ENCODE results near the gene MAOA. TPM values are rescaled to one million over a fixed set of nuclear protein-coding genes. Genes with fewer than 3 reads are reported as not detected.
"Not testable (repeated sequence)": the region's sequence is repeated elsewhere in the genome, so short reads cannot be mapped to it uniquely, and the experiment has no call there.

Gene MAOA
- total and polyA plus RNA-seq, 4 donors: 13.6 to 34.0 (median 26.7) TPM

GRCh38 chrX:43720961-43721360 lies 64.9 kb downstream of the MAOA start:
- Histone ChIP-seq H3K27me3 (ENCODE audit: control insufficient read depth, insufficient read depth, low read length) (no peaks in the 10 kb centered on the region), H3K36me3 (ENCODE audit: control insufficient read depth, insufficient read depth, low read length) (no peaks in the 10 kb centered on the region), H3K9me3 (ENCODE audit: control insufficient read depth, insufficient read depth, low read length) (peaks cover 7% of the 10 kb centered on the region), H3K4me3 (ENCODE audit: low read depth, low read length) (no peak overlapping the region), H3K4me1 (ENCODE audit: control insufficient read depth, insufficient read depth, low read length) (no peaks in the 10 kb centered on the region), H3K27ac (ENCODE audit: low read depth, low read length) (no peak overlapping the region)
- WGBS (ENCODE audit: insufficient coverage): 52% methylated on average over 1 of the region's 1 CpG
- DNase-seq (ENCODE audit: low read depth in 4 of 6, low spot score in 6 of 6): no peak

DNA sequence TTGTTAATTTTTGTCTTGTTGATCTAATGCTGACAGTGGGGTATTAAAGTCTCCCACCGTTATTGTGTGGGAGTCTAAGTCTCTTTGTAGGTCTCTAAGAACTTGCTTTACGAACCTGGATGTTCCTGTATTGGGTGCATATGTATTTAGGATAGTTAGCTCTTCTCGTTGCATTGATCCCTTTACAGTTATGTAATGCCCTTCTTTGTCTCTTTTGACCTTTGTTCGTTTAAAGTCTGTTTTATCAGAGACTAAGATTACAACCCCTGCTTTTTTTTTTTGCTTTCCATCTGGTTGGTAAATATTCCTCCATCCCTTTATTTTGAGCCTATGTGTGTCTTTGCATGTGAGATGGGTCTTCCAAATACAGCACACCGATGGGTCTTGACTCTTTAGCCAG lies 69.1 kb downstream of the MAOA start:
- not testable (repeated sequence) for H3K4me1 ChIP-seq (ENCODE audit: control insufficient read depth, insufficient read depth, low read length); H3K9me3 ChIP-seq (ENCODE audit: control insufficient read depth, insufficient read depth, low read length); H3K4me3 ChIP-seq (ENCODE audit: low read depth, low read length); H3K27ac ChIP-seq (ENCODE audit: low read depth, low read length); H3K27me3 ChIP-seq (ENCODE audit: control insufficient read depth, insufficient read depth, low read length); DNase-seq (ENCODE audit: low read depth in 4 of 6, low spot score in 6 of 6); H3K36me3 ChIP-seq (ENCODE audit: control insufficient read depth, insufficient read depth, low read length)
- 57% methylated on average over 1 of the region's 5 CpGs for WGBS (ENCODE audit: insufficient coverage)

GRCh38 chrX:43727254-43727653 lies 71.2 kb downstream of the MAOA start:
- 90% methylated on average over 6 of the region's 6 CpGs for WGBS (ENCODE audit: insufficient coverage)
- not testable (repeated sequence) for H3K36me3 ChIP-seq (ENCODE audit: control insufficient read depth, insufficient read depth, low read length); H3K27me3 ChIP-seq (ENCODE audit: control insufficient read depth, insufficient read depth, low read length); DNase-seq (ENCODE audit: low read depth in 4 of 6, low spot score in 6 of 6); H3K27ac ChIP-seq (ENCODE audit: low read depth, low read length); H3K4me1 ChIP-seq (ENCODE audit: control insufficient read depth, insufficient read depth, low read length); H3K4me3 ChIP-seq (ENCODE audit: low read depth, low read length); H3K9me3 ChIP-seq (ENCODE audit: control insufficient read depth, insufficient read depth, low read length)

- H3K4me1 ChIP-seq (ENCODE audit: control insufficient read depth, insufficient read depth, low read length): no peaks in the 10 kb centered on the region
- no peak overlapping the region for H3K27ac ChIP-seq (ENCODE audit: low read depth, low read length)
- no peak for DNase-seq (ENCODE audit: low read depth in 4 of 6, low spot score in 6 of 6)
- 53% methylated on average over 4 of the region's 5 CpGs for WGBS (ENCODE audit: insufficient coverage)
- H3K36me3 ChIP-seq (ENCODE audit: control insufficient read depth, insufficient read depth, low read length): no peaks in the 10 kb centered on the region
- no peaks in the 10 kb centered on the region for H3K9me3 ChIP-seq (ENCODE audit: control insufficient read depth, insufficient read depth, low read length)
- H3K27me3 ChIP-seq (ENCODE audit: control insufficient read depth, insufficient read depth, low read length): no peaks in the 10 kb centered on the region
- no peak overlapping the region for H3K4me3 ChIP-seq (ENCODE audit: low read depth, low read length)
These were observed 71.9 kb downstream of the MAOA start for GRCh38 chrX:43728002-43728401.

DNA sequence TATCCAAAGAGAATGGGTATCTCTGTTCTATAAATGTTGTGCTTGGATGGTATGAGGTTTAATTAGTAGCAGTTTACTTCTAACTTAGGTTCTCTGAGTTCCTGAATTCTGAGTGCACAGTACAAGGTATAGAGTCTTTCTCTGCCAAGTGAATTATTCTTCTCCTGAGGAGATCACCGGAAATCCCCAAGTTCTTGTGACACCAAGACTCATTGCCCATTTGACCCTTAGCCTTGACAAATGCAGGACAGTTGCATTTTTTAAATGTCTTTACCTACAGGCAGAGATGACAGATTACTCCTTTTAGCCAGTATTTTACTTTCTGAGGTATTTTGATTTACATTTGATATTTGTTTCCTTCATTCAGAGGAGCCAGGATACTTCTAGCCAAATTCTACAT lies 72.9 kb downstream of the MAOA start:
- WGBS (ENCODE audit: insufficient coverage): 100% methylated on average over 1 of the region's 1 CpG
- H3K4me1 ChIP-seq (ENCODE audit: control insufficient read depth, insufficient read depth, low read length): no peaks in the 10 kb centered on the region
- H3K27ac ChIP-seq (ENCODE audit: low read depth, low read length): no peak overlapping the region
- no peaks in the 10 kb centered on the region for H3K9me3 ChIP-seq (ENCODE audit: control insufficient read depth, insufficient read depth, low read length)
- H3K27me3 ChIP-seq (ENCODE audit: control insufficient read depth, insufficient read depth, low read length): peaks cover 2% of the 10 kb centered on the region
- no peaks in the 10 kb centered on the region for H3K36me3 ChIP-seq (ENCODE audit: control insufficient read depth, insufficient read depth, low read length)
- H3K4me3 ChIP-seq (ENCODE audit: low read depth, low read length): no peak overlapping the region
- no peak for DNase-seq (ENCODE audit: low read depth in 4 of 6, low spot score in 6 of 6)

- Histone ChIP-seq H3K27ac (ENCODE audit: low read depth, low read length) (no peak overlapping the region), H3K4me3 (ENCODE audit: low read depth, low read length) (no peak overlapping the region), H3K27me3 (ENCODE audit: control insufficient read depth, insufficient read depth, low read length) (peaks cover 6% of the 10 kb centered on the region), H3K9me3 (ENCODE audit: control insufficient read depth, insufficient read depth, low read length) (no peaks in the 10 kb centered on the region), H3K4me1 (ENCODE audit: control insufficient read depth, insufficient read depth, low read length) (no peaks in the 10 kb centered on the region), H3K36me3 (ENCODE audit: control insufficient read depth, insufficient read depth, low read length) (no peaks in the 10 kb centered on the region)
- WGBS (ENCODE audit: insufficient coverage): 81% methylated on average over 5 of the region's 7 CpGs
- DNase-seq (ENCODE audit: low read depth in 4 of 6, low spot score in 6 of 6): no peak
These were observed 75.0 kb downstream of the MAOA start for GRCh38 chrX:43731086-43731485.

GRCh38 chrX:43733699-43734098 lies 77.6 kb downstream of the MAOA start:
- H3K4me3 ChIP-seq (ENCODE audit: low read depth, low read length): no peak overlapping the region
- no peak for DNase-seq (ENCODE audit: low read depth in 4 of 6, low spot score in 6 of 6)
- H3K27me3 ChIP-seq (ENCODE audit: control insufficient read depth, insufficient read depth, low read length): peaks cover 6% of the 10 kb centered on the region
- no peak overlapping the region for H3K27ac ChIP-seq (ENCODE audit: low read depth, low read length)
- no peaks in the 10 kb centered on the region for H3K9me3 ChIP-seq (ENCODE audit: control insufficient read depth, insufficient read depth, low read length)
- H3K4me1 ChIP-seq (ENCODE audit: control insufficient read depth, insufficient read depth, low read length): no peaks in the 10 kb centered on the region
- no peaks in the 10 kb centered on the region for H3K36me3 ChIP-seq (ENCODE audit: control insufficient read depth, insufficient read depth, low read length)
- no CpG with 5 or more reads among the region's 1 CpG for WGBS (ENCODE audit: insufficient coverage)

- H3K27me3 ChIP-seq (ENCODE audit: control insufficient read depth, insufficient read depth, low read length): peaks cover 6% of the 10 kb centered on the region
- WGBS (ENCODE audit: insufficient coverage): no CpG with 5 or more reads among the region's 1 CpG
These were observed 78.3 kb downstream of the MAOA start for GRCh38 chrX:43734444-43734843.

GRCh38 chrX:43735534-43735933 lies 79.4 kb downstream of the MAOA start:
- no peak overlapping the region for H3K27ac ChIP-seq (ENCODE audit: low read depth, low read length)
- WGBS (ENCODE audit: insufficient coverage): 67% methylated on average over 3 of the region's 6 CpGs
- no peaks in the 10 kb centered on the region for H3K9me3 ChIP-seq (ENCODE audit: control insufficient read depth, insufficient read depth, low read length)
- H3K4me1 ChIP-seq (ENCODE audit: control insufficient read depth, insufficient read depth, low read length): no peaks in the 10 kb centered on the region
- DNase-seq (ENCODE audit: low read depth in 4 of 6, low spot score in 6 of 6): no peak
- H3K27me3 ChIP-seq (ENCODE audit: control insufficient read depth, insufficient read depth, low read length): peaks cover 6% of the 10 kb centered on the region
- H3K4me3 ChIP-seq (ENCODE audit: low read depth, low read length): no peak overlapping the region
- no peaks in the 10 kb centered on the region for H3K36me3 ChIP-seq (ENCODE audit: control insufficient read depth, insufficient read depth, low read length)

More at GRCh38 chrX:43734444-43734843, 78.3 kb downstream of the MAOA start:
- Histone ChIP-seq H3K4me1 (ENCODE audit: control insufficient read depth, insufficient read depth, low read length) (no peaks in the 10 kb centered on the region), H3K36me3 (ENCODE audit: control insufficient read depth, insufficient read depth, low read length) (no peaks in the 10 kb centered on the region), H3K27ac (ENCODE audit: low read depth, low read length) (no peak overlapping the region), H3K4me3 (ENCODE audit: low read depth, low read length) (no peak overlapping the region), H3K9me3 (ENCODE audit: control insufficient read depth, insufficient read depth, low read length) (no peaks in the 10 kb centered on the region)
- DNase-seq (ENCODE audit: low read depth in 4 of 6, low spot score in 6 of 6): no peak

GRCh38 chrX:43735957-43736356 lies 79.9 kb downstream of the MAOA start:
- Histone ChIP-seq H3K4me3 (ENCODE audit: low read depth, low read length) (no peak overlapping the region), H3K9me3 (ENCODE audit: control insufficient read depth, insufficient read depth, low read length) (no peaks in the 10 kb centered on the region), H3K27ac (ENCODE audit: low read depth, low read length) (no peak overlapping the region), H3K36me3 (ENCODE audit: control insufficient read depth, insufficient read depth, low read length) (no peaks in the 10 kb centered on the region), H3K4me1 (ENCODE audit: control insufficient read depth, insufficient read depth, low read length) (no peaks in the 10 kb centered on the region), H3K27me3 (ENCODE audit: control insufficient read depth, insufficient read depth, low read length) (peaks cover 6% of the 10 kb centered on the region)
- WGBS (ENCODE audit: insufficient coverage): no CpG with 5 or more reads among the region's 3 CpGs
- DNase-seq (ENCODE audit: low read depth in 4 of 6, low spot score in 6 of 6): no peak
